HepG2 (cell line): Measurements from ENCODE around the gene EMC10.
A peak's percentile ranks its signal among the peaks of the same experiment; 100 is the strongest.

ENCODE experiments used
- ELF4 ChIP-seq: sonication (generic); formaldehyde crosslinking; IDR thresholded peaks from 2 replicates; pipeline ENCODE4 v1.5.0; 2020; ENCODE audit warnings: missing genetic modification reagents, mild to moderate bottlenecking, moderate library complexity, borderline replicate concordance
- RAD21 ChIP-seq: fragments of 450-650 bp; formaldehyde crosslinking; IDR thresholded peaks from 2 replicates; pipeline ENCODE4 v1.5.0; 2020; ENCODE audit warnings: mild to moderate bottlenecking
- SMAD9 ChIP-seq: sonication (generic); formaldehyde crosslinking; IDR thresholded peaks from 2 replicates; pipeline ENCODE4 v1.5.1; 2020; ENCODE audit warnings: mild to moderate bottlenecking, missing genetic modification reagents
- TCF7L2 ChIP-seq: IDR thresholded peaks from 2 replicates; pipeline ENCODE4 v1.6.1; 2011; ENCODE audit warnings: mild to moderate bottlenecking, low read depth, low read length, moderate library complexity
- TF ChIP-seq, protein P1 (sequence below): sonication (generic); formaldehyde crosslinking; conservative IDR thresholded peaks from 2 replicates; pipeline ENCODE4 v1.4.0; 2020; ENCODE audit warnings: missing genetic modification reagents
- TF ChIP-seq, protein P2 (sequence below): sonication (generic); formaldehyde crosslinking; IDR thresholded peaks from 2 replicates; pipeline ENCODE4 v1.4.0; 2020; ENCODE audit warnings: missing genetic modification reagents

DNA sequence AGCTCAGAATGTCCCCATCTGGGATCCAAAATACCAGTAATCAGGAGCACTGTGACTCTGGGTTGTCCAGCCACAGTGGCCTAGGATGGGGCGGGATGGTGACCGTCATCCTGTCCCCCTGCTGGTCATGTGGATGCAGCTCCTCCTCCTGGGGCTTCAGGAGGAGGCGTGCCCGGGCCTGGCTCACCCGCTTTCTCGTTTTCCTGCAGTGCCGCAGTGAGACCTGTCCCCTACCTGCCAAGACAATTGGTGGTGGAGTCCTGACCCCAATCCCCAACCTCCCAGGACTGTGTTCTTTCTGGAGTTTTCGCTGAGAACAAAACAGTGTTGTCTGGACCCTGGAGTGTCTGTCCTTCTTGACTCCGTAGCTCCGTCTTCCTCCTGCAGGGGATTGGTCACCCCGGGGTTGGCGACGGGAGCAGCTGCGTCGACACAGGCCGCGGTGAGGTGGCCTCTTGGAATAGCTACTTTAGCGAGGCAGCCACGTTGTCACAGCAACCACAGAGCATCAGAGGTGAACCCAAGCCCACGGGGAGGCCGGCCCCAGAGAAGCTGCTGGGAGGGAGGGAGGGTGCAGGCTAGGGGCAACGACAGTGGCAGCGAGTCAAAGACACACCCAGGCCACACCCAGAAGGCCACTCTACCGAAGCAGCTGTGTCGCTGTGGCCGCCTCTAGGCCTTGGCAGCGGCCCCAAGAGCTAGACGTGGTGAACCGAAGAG, 10.2 kb upstream of the EMC10 start:
- TF ChIP-seq SMAD9 (CRISPR knock-in tag): no peak
- TF ChIP-seq, protein P1, sequence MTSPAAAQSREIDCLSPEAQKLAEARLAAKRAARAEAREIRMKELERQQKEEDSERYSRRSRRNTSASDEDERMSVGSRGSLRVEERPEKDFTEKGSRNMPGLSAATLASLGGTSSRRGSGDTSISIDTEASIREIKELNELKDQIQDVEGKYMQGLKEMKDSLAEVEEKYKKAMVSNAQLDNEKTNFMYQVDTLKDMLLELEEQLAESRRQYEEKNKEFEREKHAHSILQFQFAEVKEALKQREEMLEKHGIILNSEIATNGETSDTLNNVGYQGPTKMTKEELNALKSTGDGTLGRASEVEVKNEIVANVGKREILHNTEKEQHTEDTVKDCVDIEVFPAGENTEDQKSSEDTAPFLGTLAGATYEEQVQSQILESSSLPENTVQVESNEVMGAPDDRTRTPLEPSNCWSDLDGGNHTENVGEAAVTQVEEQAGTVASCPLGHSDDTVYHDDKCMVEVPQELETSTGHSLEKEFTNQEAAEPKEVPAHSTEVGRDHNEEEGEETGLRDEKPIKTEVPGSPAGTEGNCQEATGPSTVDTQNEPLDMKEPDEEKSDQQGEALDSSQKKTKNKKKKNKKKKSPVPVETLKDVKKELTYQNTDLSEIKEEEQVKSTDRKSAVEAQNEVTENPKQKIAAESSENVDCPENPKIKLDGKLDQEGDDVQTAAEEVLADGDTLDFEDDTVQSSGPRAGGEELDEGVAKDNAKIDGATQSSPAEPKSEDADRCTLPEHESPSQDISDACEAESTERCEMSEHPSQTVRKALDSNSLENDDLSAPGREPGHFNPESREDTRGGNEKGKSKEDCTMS (CRISPR knock-in tag): no peak
- TF ChIP-seq ELF4 (CRISPR knock-in tag): no peak
- TF ChIP-seq TCF7L2: no peak
- TF ChIP-seq, protein P2, sequence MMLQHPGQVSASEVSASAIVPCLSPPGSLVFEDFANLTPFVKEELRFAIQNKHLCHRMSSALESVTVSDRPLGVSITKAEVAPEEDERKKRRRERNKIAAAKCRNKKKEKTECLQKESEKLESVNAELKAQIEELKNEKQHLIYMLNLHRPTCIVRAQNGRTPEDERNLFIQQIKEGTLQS (CRISPR knock-in tag): no peak
- TF ChIP-seq RAD21 (CRISPR knock-in tag): 0 out of 2 replicates have a peak, but pooled peaks have one; percentile 28
